DND-41 (cell line): ENCODE results near the gene ARHGEF4.

Source experiments
- ATAC-seq: fragments of 200-7000 bp; cut with Tn5 transposase; 3 replicates; pipeline ENCODE4 v1.9.1; 2021; ENCODE audit warnings: low read depth; ENCODE audit not compliant: insufficient read depth
- DNase-seq: peaks from one replicate; pipeline ENCODE4 v3.0.0-alpha.2; 2020
- H2AFZ ChIP-seq: 2 replicates; pipeline ENCODE4 v1.6.0; 2012; ENCODE audit warnings: low read depth, low read length
- H3K27ac ChIP-seq: 2 replicates; pipeline ENCODE4 v1.5.1; 2012; ENCODE audit warnings: low read length, inconsistent platforms
- H3K27me3 ChIP-seq: fragments of 200-600 bp; sonication (generic); 2 replicates; pipeline ENCODE4 v1.6.0; 2012; ENCODE audit warnings: low read length, mild to moderate bottlenecking, inconsistent platforms; ENCODE audit not compliant: insufficient read depth, poor library complexity
- H3K36me3 ChIP-seq: 2 replicates; pipeline ENCODE4 v1.5.1; 2012; ENCODE audit warnings: low read length, inconsistent platforms; ENCODE audit not compliant: insufficient read depth
- H3K4me1 ChIP-seq: 2 replicates; pipeline ENCODE4 v1.5.1; 2012; ENCODE audit warnings: mild to moderate bottlenecking, low read length; ENCODE audit not compliant: insufficient read depth
- H3K4me2 ChIP-seq: 2 replicates; pipeline ENCODE4 v1.6.0; 2012; ENCODE audit warnings: mild to moderate bottlenecking, moderate library complexity, low read length, inconsistent platforms; ENCODE audit not compliant: insufficient read depth
- H3K4me3 ChIP-seq, 2 experiments: fragments of 200-600 bp in 1 of 2; shearing (Covaris generic) in 1 of 2; 2 replicates each; pipeline ENCODE4 v1.5.1; 2012 to 2016; ENCODE audit warnings: inconsistent platforms in 2 of 2, low read length in 2 of 2, mild to moderate bottlenecking in 2 of 2, low read depth in 1 of 2, moderate library complexity in 1 of 2
- H3K79me2 ChIP-seq: 2 replicates; pipeline ENCODE4 v1.6.0; 2012; ENCODE audit warnings: low read length, inconsistent platforms; ENCODE audit not compliant: insufficient read depth
- H3K9ac ChIP-seq: 2 replicates; pipeline ENCODE4 v1.6.0; 2012; ENCODE audit warnings: low read depth, mild to moderate bottlenecking, inconsistent platforms, low read length, moderate library complexity
- H3K9me3 ChIP-seq: 2 replicates; pipeline ENCODE4 v1.5.1; 2012; ENCODE audit warnings: low read length, moderate library complexity, mild to moderate bottlenecking, inconsistent platforms; ENCODE audit not compliant: insufficient read depth, severe bottlenecking
- H4K20me1 ChIP-seq: 2 replicates; pipeline ENCODE4 v1.6.0; 2012; ENCODE audit warnings: low read length; ENCODE audit not compliant: insufficient read depth
- EZH2 ChIP-seq: IDR thresholded peaks from 3 replicates; pipeline ENCODE4 v1.6.1; 2012; ENCODE audit warnings: borderline replicate concordance, low read depth, mild to moderate bottlenecking, moderate library complexity, low read length, inconsistent platforms; ENCODE audit not compliant: severe bottlenecking
- TF ChIP-seq, protein P1 (sequence below): IDR thresholded peaks from 2 replicates; pipeline ENCODE4 v1.5.1; 2012; ENCODE audit warnings: borderline replicate concordance, low read length, moderate library complexity, mild to moderate bottlenecking; ENCODE audit not compliant: poor library complexity, severe bottlenecking; ENCODE audit errors: extremely low read depth

Gene ARHGEF4

DNA sequence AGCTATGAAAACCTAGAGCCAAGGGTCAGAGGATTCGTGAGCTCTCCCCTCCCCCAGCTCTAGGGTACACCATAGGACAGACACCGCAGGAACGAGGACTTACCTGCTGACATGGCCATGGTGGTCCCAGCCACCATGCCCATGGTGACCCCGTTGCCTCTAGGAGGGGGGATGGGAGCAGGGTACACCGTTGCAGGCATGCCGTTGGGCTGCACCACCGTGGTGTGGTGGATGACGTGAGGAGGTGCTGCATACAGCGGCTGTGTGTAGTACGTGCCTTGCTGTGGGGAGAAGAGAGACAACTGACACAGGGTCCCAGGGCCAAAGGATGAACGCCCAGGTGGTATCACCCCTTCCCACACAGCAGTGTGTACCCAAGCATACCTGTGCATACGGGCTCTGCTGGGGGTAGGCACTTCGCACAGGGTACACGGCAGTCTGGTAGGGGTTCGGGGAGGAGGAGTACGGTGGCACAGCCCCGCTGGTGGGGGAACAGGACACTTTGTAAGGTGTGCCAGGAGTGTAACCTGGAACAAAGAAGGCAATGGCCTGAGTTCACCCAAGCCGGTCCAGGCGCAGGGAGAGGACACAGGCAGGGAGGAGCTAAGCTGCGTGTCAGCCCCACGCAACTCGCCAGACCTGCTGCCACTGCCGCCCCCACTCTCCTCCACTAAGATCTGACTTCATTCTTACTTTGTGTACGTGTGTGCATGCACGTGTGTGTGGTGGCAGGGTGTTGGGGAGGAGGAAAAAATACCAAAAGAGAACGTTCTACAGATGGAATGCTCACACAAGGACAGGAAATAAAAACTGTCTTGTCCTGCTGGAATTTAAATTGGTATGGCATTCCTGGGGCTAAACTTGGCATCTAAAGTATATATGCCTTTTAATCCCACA, 218.7 kb downstream of the ARHGEF4 start:
- Histone ChIP-seq H3K9me3 (no peaks in the 10 kb centered on the region), H3K36me3 (peaks cover 96% of the 10 kb centered on the region), H4K20me1 (peaks cover 67% of the 10 kb centered on the region), H3K9ac (no peak overlapping the region), H2AFZ (no peak overlapping the region), H3K27me3 (no peaks in the 10 kb centered on the region), H3K27ac (no peak overlapping the region), H3K4me2 (no peak overlapping the region), H3K4me3 (no peak overlapping the region), H3K79me2 (peaks cover 70% of the 10 kb centered on the region), H3K4me1 (no peaks in the 10 kb centered on the region)
- no peak for TF ChIP-seq EZH2
- TF ChIP-seq, protein P1, sequence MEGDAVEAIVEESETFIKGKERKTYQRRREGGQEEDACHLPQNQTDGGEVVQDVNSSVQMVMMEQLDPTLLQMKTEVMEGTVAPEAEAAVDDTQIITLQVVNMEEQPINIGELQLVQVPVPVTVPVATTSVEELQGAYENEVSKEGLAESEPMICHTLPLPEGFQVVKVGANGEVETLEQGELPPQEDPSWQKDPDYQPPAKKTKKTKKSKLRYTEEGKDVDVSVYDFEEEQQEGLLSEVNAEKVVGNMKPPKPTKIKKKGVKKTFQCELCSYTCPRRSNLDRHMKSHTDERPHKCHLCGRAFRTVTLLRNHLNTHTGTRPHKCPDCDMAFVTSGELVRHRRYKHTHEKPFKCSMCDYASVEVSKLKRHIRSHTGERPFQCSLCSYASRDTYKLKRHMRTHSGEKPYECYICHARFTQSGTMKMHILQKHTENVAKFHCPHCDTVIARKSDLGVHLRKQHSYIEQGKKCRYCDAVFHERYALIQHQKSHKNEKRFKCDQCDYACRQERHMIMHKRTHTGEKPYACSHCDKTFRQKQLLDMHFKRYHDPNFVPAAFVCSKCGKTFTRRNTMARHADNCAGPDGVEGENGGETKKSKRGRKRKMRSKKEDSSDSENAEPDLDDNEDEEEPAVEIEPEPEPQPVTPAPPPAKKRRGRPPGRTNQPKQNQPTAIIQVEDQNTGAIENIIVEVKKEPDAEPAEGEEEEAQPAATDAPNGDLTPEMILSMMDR = no peak
- DNase-seq = no peak
- ATAC-seq = no peak

DNA sequence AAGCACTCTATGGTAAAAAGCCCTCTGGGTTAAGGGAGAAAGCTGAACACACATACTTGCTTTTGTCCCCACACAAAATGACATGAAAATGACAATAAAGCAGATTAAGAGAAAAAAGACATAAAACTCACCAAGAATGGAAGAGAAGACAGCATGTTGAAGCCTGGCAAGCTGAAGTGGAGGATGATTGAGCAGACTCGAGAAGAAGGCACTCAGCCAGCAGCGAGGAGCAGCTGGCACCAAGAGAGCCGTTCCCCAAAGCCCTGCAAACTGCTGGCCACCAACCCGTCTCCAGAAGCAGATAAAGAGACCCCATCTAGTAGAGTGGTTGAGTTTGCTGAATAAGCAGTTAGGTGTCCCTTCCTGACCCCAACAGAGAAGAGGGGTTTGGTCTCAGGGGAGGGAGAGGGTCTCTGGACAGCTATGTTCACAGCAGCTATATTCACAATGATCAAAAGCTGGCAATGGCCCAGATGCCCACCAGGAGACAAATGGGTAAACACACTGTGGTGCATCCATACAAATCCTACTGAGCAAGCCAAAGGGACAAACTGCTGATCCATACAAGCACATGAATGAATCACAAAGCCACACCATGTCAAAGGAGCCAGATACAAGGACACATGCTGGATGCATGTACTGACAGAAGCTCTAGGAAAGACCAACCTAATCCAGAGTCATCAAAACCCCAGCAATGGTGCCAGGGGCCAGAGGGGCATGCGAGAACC, 219.7 kb downstream of the ARHGEF4 start:
- no peak for ATAC-seq
- no peaks in the 10 kb centered on the region for H3K9me3 ChIP-seq
- no peak overlapping the region for H2AFZ ChIP-seq
- no peak overlapping the region for H3K27ac ChIP-seq
- peaks cover 93% of the 10 kb centered on the region for H3K36me3 ChIP-seq
- no peak for TF ChIP-seq EZH2
- TF ChIP-seq, protein P1 = no peak
- H3K27me3 ChIP-seq = no peaks in the 10 kb centered on the region
- H3K4me3 ChIP-seq = no peak overlapping the region
- H3K9ac ChIP-seq = no peak overlapping the region
- no peaks in the 10 kb centered on the region for H3K4me1 ChIP-seq
- no peak for DNase-seq
- peaks cover 77% of the 10 kb centered on the region for H3K79me2 ChIP-seq
- H3K4me2 ChIP-seq = no peak overlapping the region
- peaks cover 68% of the 10 kb centered on the region for H4K20me1 ChIP-seq

- Histone ChIP-seq H3K4me3 (no peak overlapping the region), H3K79me2 (peaks cover 82% of the 10 kb centered on the region), H4K20me1 (peaks cover 72% of the 10 kb centered on the region), H3K36me3 (peaks cover 93% of the 10 kb centered on the region), H3K9me3 (no peaks in the 10 kb centered on the region), H3K4me1 (no peaks in the 10 kb centered on the region), H3K9ac (no peak overlapping the region), H3K4me2 (no peak overlapping the region), H3K27me3 (no peaks in the 10 kb centered on the region), H3K27ac (no peak overlapping the region), H2AFZ (no peak overlapping the region)
- no peak for TF ChIP-seq EZH2
- TF ChIP-seq, protein P1 = no peak
- DNase-seq = no peak
- no peak for ATAC-seq
Observed at GRCh38 chr2:131056932-131057287, 220.2 kb downstream of the ARHGEF4 start.
